IMR-90 (cell line): ENCODE results near the gene POLR1A. TPM values are rescaled to one million over a fixed set of nuclear protein-coding genes. Genes with fewer than 3 reads are reported as not detected.

Experiments used
- ATAC-seq: fragments of 200-7000 bp; cut with Tn5 transposase; 2 replicates; pipeline ENCODE4 v1.9.1; 2020; ENCODE audit warnings: low read depth, mild to moderate bottlenecking, moderate library complexity
- BruUV-seq: library from RNA; stranded (reverse); fragments of 400-500 nt; replicated peaks from 2 replicates; lab custom pipeline; 2021; lab: Mats Ljungman, UMichigan
- CTCF ChIA-PET: fragments of 300-600 bp; formaldehyde crosslinking; extraction: SDS; loops from one replicate; lab custom pipeline; 2021; ENCODE audit warnings: antibody characterized with exemption; lab: Yijun Ruan, JAX
- POLR2A ChIA-PET: fragments of 300-600 bp; sonication (Branson Sonifier 250); formaldehyde crosslinking; loops from one replicate; lab custom pipeline; 2022; ENCODE audit warnings: antibody characterized with exemption; ENCODE audit not compliant: unreplicated experiment; lab: Charles Lee
- DNase-seq: peaks from one replicate; pipeline ENCODE4 v3.0.0; 2013
- H2AFZ ChIP-seq: replicated peaks from 2 replicates; pipeline ENCODE3; 2013; ENCODE audit warnings: low read length, mild to moderate bottlenecking; ENCODE audit not compliant: poor library complexity
- H2AK5ac ChIP-seq: 2 replicates; pipeline ENCODE4 v1.6.1; 2013; ENCODE audit warnings: low read depth, low read length, inconsistent platforms
- H2AK9ac ChIP-seq: replicated peaks from 2 replicates; pipeline ENCODE3; 2013; ENCODE audit warnings: mild to moderate bottlenecking, low read depth, low read length, moderate library complexity; ENCODE audit not compliant: poor library complexity
- H2BK120ac ChIP-seq: 2 replicates; pipeline ENCODE4 v1.6.1; 2013; ENCODE audit warnings: low read depth, low read length, inconsistent platforms
- H2BK15ac ChIP-seq: 3 replicates; pipeline ENCODE4 v1.6.1; 2013; ENCODE audit warnings: low read depth, low read length, inconsistent platforms
- H2BK20ac ChIP-seq: 2 replicates; pipeline ENCODE4 v1.6.1; 2013; ENCODE audit warnings: low read depth, mild to moderate bottlenecking, inconsistent platforms, low read length, moderate library complexity
- H2BK5ac ChIP-seq: 2 replicates; pipeline ENCODE4 v1.6.1; 2013; ENCODE audit warnings: mild to moderate bottlenecking, low read depth, low read length, inconsistent platforms; ENCODE audit not compliant: poor library complexity, severe bottlenecking
- H3K14ac ChIP-seq: replicated peaks from 2 replicates; pipeline ENCODE4 v1.6.1; 2013; ENCODE audit warnings: low read depth, low read length, inconsistent platforms
- H3K18ac ChIP-seq: 2 replicates; pipeline ENCODE4 v1.6.1; 2013; ENCODE audit warnings: low read depth, low read length, control low read depth
- H3K23ac ChIP-seq: 2 replicates; pipeline ENCODE4 v1.6.1; 2013; ENCODE audit warnings: low read depth, low read length, inconsistent platforms
- H3K27ac ChIP-seq: 2 replicates; pipeline ENCODE4 v1.5.1; 2013; ENCODE audit warnings: mild to moderate bottlenecking, control low read depth, low read length; ENCODE audit not compliant: insufficient read depth
- H3K27me3 ChIP-seq: 2 replicates; pipeline ENCODE4 v1.6.1; 2013; ENCODE audit warnings: low read length; ENCODE audit not compliant: control insufficient read depth, insufficient read depth
- H3K36me3 ChIP-seq: 2 replicates; pipeline ENCODE4 v1.6.1; 2013; ENCODE audit warnings: low read length, mixed read lengths; ENCODE audit not compliant: control insufficient read depth, insufficient read depth
- H3K4ac ChIP-seq: 2 replicates; pipeline ENCODE4 v1.6.1; 2013; ENCODE audit warnings: low read depth, low read length, inconsistent platforms
- H3K4me1 ChIP-seq: 2 replicates; pipeline ENCODE4 v1.6.1; 2013; ENCODE audit warnings: low read length, mixed read lengths; ENCODE audit not compliant: control insufficient read depth, insufficient read depth
- H3K4me2 ChIP-seq: 2 replicates; pipeline ENCODE4 v1.6.1; 2013; ENCODE audit warnings: low read depth, mild to moderate bottlenecking, control low read depth, low read length, moderate library complexity
- H3K4me3 ChIP-seq: 2 replicates; pipeline ENCODE4 v1.5.1; 2013; ENCODE audit warnings: low read depth, mild to moderate bottlenecking, control low read depth, low read length, moderate library complexity; ENCODE audit not compliant: insufficient read depth
- H3K56ac ChIP-seq: 2 replicates; pipeline ENCODE4 v1.6.1; 2013; ENCODE audit warnings: low read length, inconsistent platforms; ENCODE audit not compliant: insufficient read depth; ENCODE audit errors: extremely low read depth
- H3K79me1 ChIP-seq, 2 experiments: 2 replicates each; pipeline ENCODE4 v1.6.1; 2013; ENCODE audit warnings: low read length in 2 of 2, inconsistent platforms in 1 of 2, low read depth in 1 of 2
- H3K9ac ChIP-seq: 2 replicates; pipeline ENCODE4 v1.6.1; 2013; ENCODE audit warnings: low read depth, low read length, control low read depth
- H3K9me1 ChIP-seq: 2 replicates; pipeline ENCODE4 v1.6.1; 2013; ENCODE audit warnings: low read length, inconsistent platforms; ENCODE audit not compliant: insufficient read depth
- H3K9me3 ChIP-seq: 2 replicates; pipeline ENCODE4 v1.6.1; 2013; ENCODE audit warnings: low read length; ENCODE audit not compliant: control insufficient read depth, insufficient read depth
- H4K20me1 ChIP-seq: 2 replicates; pipeline ENCODE4 v1.6.1; 2013; ENCODE audit warnings: low read length, inconsistent platforms; ENCODE audit not compliant: insufficient read depth
- H4K5ac ChIP-seq: 2 replicates; pipeline ENCODE4 v1.6.1; 2013; ENCODE audit warnings: mild to moderate bottlenecking, low read depth, low read length, control low read depth
- H4K8ac ChIP-seq, 2 experiments: 2 replicates each; pipeline ENCODE4 v1.6.1; 2013; ENCODE audit warnings: low read depth in 2 of 2, low read length in 2 of 2, control low read depth in 1 of 2, inconsistent platforms in 1 of 2
- H4K91ac ChIP-seq: 2 replicates; pipeline ENCODE4 v1.6.1; 2013; ENCODE audit warnings: low read depth, low read length, inconsistent platforms; ENCODE audit not compliant: insufficient read depth
- WGBS, 2 experiments: methylation state at CpG; one replicate each; pipeline versions ENCODE4 v1.1.5 to v1.1.7; 2013; ENCODE audit warnings: missing lambda C conversion rate in 2 of 2; ENCODE audit not compliant: insufficient read length in 1 of 2; ENCODE audit errors: extremely low coverage in 2 of 2; 5-methylcytosine and 5-hydroxymethylcytosine counted together
- dilution Hi-C: fragments of 300-500 bp; cut with HindIII; formaldehyde crosslinking; loops from one replicate; pipeline ENCODE4 v1.14.3; 2018; ENCODE audit warnings: low sequenced_read_pairs; ENCODE audit not compliant: unreplicated experiment
- in situ Hi-C: fragments of 300-500 bp; cut with MboI; formaldehyde crosslinking; loops from 3 replicates; pipeline ENCODE4 v1.14.3; 2019; ENCODE audit warnings: low sequenced_read_pairs, inconsistent platforms, mixed read lengths
- intact Hi-C: fragments of 100-400 bp; cut with micrococcal nuclease; formaldehyde crosslinking; loops from 2 replicates; pipeline ENCODE4 v1.10.0; 2022
- polyA plus RNA-seq, 3 experiments: library from polyadenylated mRNA; depleted of rRNA; stranded (reverse); fragments of >200 nt; gene quantifications; 2 replicates each; pipeline ENCODE4 v1.2.3, GENCODE V29; 2012; ENCODE audit warnings: low replicate concordance in 1 of 3
- total RNA-seq: library from RNA; depleted of rRNA; stranded (reverse); fragments of >200 nt; gene quantifications from 2 replicates; pipeline ENCODE4 v1.2.3, GENCODE V29; 2012
- TF ChIP-seq, protein P1 (sequence below): fragments of 150-350 bp; IDR thresholded peaks from 2 replicates; pipeline ENCODE4 v1.6.1; 2017; ENCODE audit warnings: mild to moderate bottlenecking, antibody characterized with exemption, low read length, low read depth

Gene POLR1A
- total and polyA plus RNA-seq, 2 of the 4 experiments (the other 2 are of a cell fraction) = 7.6 to 27.4 TPM

DNA sequence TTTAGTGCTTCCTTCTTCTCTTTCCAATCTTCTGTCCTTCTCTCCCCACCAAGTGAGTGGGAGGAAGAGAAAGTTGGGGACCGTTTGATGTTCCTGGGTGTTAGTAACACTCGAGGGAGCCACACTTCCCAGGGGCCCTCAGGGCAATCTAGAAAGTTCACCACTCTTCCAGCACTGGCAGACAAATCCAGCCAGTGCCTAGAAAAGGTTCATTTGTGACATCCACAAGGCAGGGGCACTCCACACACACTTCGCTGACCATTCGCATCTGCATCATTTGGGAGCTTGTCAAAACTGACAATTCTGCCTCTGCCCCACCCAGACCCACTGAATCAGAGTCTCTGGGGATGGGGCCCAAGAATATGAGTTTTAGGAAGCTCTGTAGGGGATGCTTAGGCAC is 130.1 kb downstream of the POLR1A start:
- Histone ChIP-seq H3K4me3 (no peak overlapping the region), H2BK5ac (no peak overlapping the region), H3K23ac (no peak overlapping the region), H3K27me3 (peaks cover 44% of the 10 kb centered on the region), H4K5ac (no peak overlapping the region), H3K36me3 (no peaks in the 10 kb centered on the region), H3K27ac (no peak overlapping the region), H3K4me2 (no peak overlapping the region), H4K20me1 (no peaks in the 10 kb centered on the region), H2BK120ac (no peak overlapping the region), H3K56ac (no peak overlapping the region), H2AK9ac (no peak overlapping the region), H3K4me1 (no peaks in the 10 kb centered on the region; the same call in 1 of the 2 replicates), H3K9me3 (peaks cover 4% of the 10 kb centered on the region; the same call in 1 of the 2 replicates), H3K4ac (no peak overlapping the region), H4K91ac (no peak overlapping the region), H3K18ac (no peak overlapping the region; the same call in 1 of the 2 replicates), H3K9me1 (no peaks in the 10 kb centered on the region), H2AFZ (no peak overlapping the region), H2AK5ac (no peak overlapping the region), H2BK15ac (no peak overlapping the region), H4K8ac (no peak overlapping the region), H3K14ac (no peak overlapping the region), H3K9ac (no peak overlapping the region), H2BK20ac (no peak overlapping the region), H3K79me1 (no peaks in the 10 kb centered on the region)
- DNase-seq (no peak), ATAC-seq (no peak)
- intact Hi-C loops = no loop called here
- no CpG with 5 or more reads among the region's 4 CpGs for WGBS, 2 experiments
- no TSS peak for BruUV-seq
- ChIA-PET POLR2A (no interaction called here), CTCF (interaction anchor here (0.6 kb wide), 1 partner anchor 272 kb away, joined by 3 read pairs; no protein-coding TSS in a partner anchor)
- dilution Hi-C loops = no loop called here
- in situ Hi-C loops = no loop called here
- TF ChIP-seq, protein P1, sequence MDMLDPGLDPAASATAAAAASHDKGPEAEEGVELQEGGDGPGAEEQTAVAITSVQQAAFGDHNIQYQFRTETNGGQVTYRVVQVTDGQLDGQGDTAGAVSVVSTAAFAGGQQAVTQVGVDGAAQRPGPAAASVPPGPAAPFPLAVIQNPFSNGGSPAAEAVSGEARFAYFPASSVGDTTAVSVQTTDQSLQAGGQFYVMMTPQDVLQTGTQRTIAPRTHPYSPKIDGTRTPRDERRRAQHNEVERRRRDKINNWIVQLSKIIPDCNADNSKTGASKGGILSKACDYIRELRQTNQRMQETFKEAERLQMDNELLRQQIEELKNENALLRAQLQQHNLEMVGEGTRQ = no peak
